IPS-11a (cell line): ENCODE data around the gene SPIRE1.
"Not testable (repeated sequence)": the region's sequence is repeated elsewhere in the genome, so short reads cannot be mapped to it uniquely, and the experiment has no call there.

Source experiments
- H3K4me3 ChIP-seq: one replicate; pipeline ENCODE4 v1.5.1; 2013; ENCODE audit warnings: low read depth, low read length, control low read depth

SPIRE1 gene

GRCh38 chr18:12647773-12648172 lies 10.1 kb downstream of the SPIRE1 start:
- H3K4me3 ChIP-seq: no peak overlapping the region

GRCh38 chr18:12645751-12646203 lies 12.1 kb downstream of the SPIRE1 start:
- no peak overlapping the region for H3K4me3 ChIP-seq

- H3K4me3 ChIP-seq: no peak overlapping the region
Measured at GRCh38 chr18:12645254-12645653, 12.7 kb downstream of the SPIRE1 start.

GRCh38 chr18:12643756-12644155 lies 14.2 kb downstream of the SPIRE1 start:
- H3K4me3 ChIP-seq: not testable (repeated sequence)

- no peak overlapping the region for H3K4me3 ChIP-seq
Measured at GRCh38 chr18:12640881-12641200, 17.1 kb downstream of the SPIRE1 start.

GRCh38 chr18:12639990-12640880 lies 17.7 kb downstream of the SPIRE1 start:
- no peak overlapping the region for H3K4me3 ChIP-seq

- no peak overlapping the region for H3K4me3 ChIP-seq
Measured at GRCh38 chr18:12638644-12639124, 19.2 kb downstream of the SPIRE1 start.

GRCh38 chr18:12637901-12638643 lies 19.8 kb downstream of the SPIRE1 start:
- no peak overlapping the region for H3K4me3 ChIP-seq

- no peak overlapping the region for H3K4me3 ChIP-seq
Measured at GRCh38 chr18:12637393-12637792, 20.5 kb downstream of the SPIRE1 start.

- no peak overlapping the region for H3K4me3 ChIP-seq
Measured at GRCh38 chr18:12631831-12632477, 26.0 kb downstream of the SPIRE1 start.

- H3K4me3 ChIP-seq: no peak overlapping the region
Measured at GRCh38 chr18:12630136-12630535, 27.8 kb downstream of the SPIRE1 start.

GRCh38 chr18:12628706-12629702 lies 28.9 kb downstream of the SPIRE1 start:
- no peak overlapping the region for H3K4me3 ChIP-seq

- not testable (repeated sequence) for H3K4me3 ChIP-seq
Measured at GRCh38 chr18:12627199-12627598, 30.7 kb downstream of the SPIRE1 start.

GRCh38 chr18:12625241-12625640 lies 32.7 kb downstream of the SPIRE1 start:
- no peak overlapping the region for H3K4me3 ChIP-seq

GRCh38 chr18:12621742-12622306 lies 36.1 kb downstream of the SPIRE1 start:
- H3K4me3 ChIP-seq: no peak overlapping the region

GRCh38 chr18:12615748-12616147 lies 42.2 kb downstream of the SPIRE1 start:
- H3K4me3 ChIP-seq: no peak overlapping the region

- H3K4me3 ChIP-seq: no peak overlapping the region
Measured at GRCh38 chr18:12608301-12608700, 49.6 kb downstream of the SPIRE1 start.

GRCh38 chr18:12606592-12607315 lies 51.2 kb downstream of the SPIRE1 start:
- no peak overlapping the region for H3K4me3 ChIP-seq

GRCh38 chr18:12604445-12605007 lies 53.4 kb downstream of the SPIRE1 start:
- H3K4me3 ChIP-seq: no peak overlapping the region
